Measurements from ENCODE around the gene ZNF846. TPM values are rescaled to one million over a fixed set of nuclear protein-coding genes. Genes with fewer than 3 reads are reported as not detected.
"Not testable (repeated sequence)": the region's sequence is repeated elsewhere in the genome, so short reads cannot be mapped to it uniquely, and the experiment has no call there.

Gene ZNF846
- total RNA-seq, 1 experiment from 2014 or later: 11.2 TPM

- TF ChIP-seq ZNF532 (CRISPR knock-in tag; IDR thresholded peaks at IDR 0.05; ENCODE audit: borderline replicate concordance) (no peak), NR1H2 (CRISPR knock-in tag; IDR thresholded peaks at IDR 0.05) (no peak), ETV6 (CRISPR knock-in tag; IDR thresholded peaks at IDR 0.05) (no peak), JAZF1 (CRISPR knock-in tag; IDR thresholded peaks at IDR 0.05) (no peak), NR2C2 (CRISPR knock-in tag; IDR thresholded peaks at IDR 0.05) (no peak)
- TF ChIP-seq, protein P1, sequence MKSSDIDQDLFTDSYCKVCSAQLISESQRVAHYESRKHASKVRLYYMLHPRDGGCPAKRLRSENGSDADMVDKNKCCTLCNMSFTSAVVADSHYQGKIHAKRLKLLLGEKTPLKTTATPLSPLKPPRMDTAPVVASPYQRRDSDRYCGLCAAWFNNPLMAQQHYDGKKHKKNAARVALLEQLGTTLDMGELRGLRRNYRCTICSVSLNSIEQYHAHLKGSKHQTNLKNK (CRISPR knock-in tag; IDR thresholded peaks at IDR 0.05): no peak
Measured at GRCh38 chr19:9727644-9728043, 40.9 kb downstream of the ZNF846 start (continued).

DNA sequence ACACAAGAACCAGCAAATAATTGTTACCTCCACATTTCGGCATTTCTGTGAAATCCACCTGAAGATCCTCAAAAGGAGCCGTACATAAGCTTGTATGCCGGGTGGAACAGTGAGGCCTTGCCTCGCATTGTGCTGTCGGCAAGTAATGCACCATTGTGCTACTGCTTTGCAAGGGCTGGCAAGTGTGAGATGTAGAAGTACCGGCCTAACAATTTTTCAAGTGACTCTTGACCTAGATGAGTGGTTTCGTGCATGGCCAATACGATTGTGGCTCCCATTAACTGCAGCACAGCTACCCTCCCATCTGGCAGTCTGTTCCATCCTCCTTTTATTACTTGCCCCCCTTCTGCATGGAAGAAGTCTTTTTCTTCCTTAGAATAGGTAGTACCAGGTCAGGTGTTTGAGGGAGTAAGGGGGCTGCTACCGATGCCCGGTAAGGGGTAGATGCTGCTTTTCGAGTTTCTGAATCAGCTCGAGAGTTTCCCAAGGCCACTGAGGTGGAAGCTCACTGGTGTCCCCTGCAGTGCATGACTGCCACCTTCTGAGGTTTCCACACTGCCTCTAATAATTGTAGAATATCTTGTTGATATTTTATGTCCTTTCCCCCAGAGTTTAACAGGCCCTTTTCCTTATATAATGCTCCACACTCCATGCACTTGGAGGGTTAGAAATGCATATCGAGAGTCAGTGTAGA is 42.9 kb downstream of the ZNF846 start:
- peaks cover 37% of the 10 kb centered on the region for H3K9me3 Mint-ChIP-seq
- ATAC-seq; H3K27me3 Mint-ChIP-seq (ENCODE audit: low read depth); H3K4me3 Mint-ChIP-seq; POLR2A ChIA-PET; DNase-seq (ENCODE audit: low spot score); H3K27ac Mint-ChIP-seq: not testable (repeated sequence)
- peaks cover 15% of the 10 kb centered on the region for H3K36me3 Mint-ChIP-seq
- peaks cover 23% of the 10 kb centered on the region for H3K4me1 Mint-ChIP-seq
- CTCF ChIA-PET: interaction anchor here (0.6 to 1.1 kb wide), 3 partner anchors 65 to 102 kb away, joined by 3 to 4 read pairs (median 3); no protein-coding TSS in a partner anchor

- Mint-ChIP-seq H3K27ac (no peak overlapping the region), H3K4me1 (peaks cover 30% of the 10 kb centered on the region), H3K27me3 (ENCODE audit: low read depth) (peaks cover 6% of the 10 kb centered on the region; the same call in 1 of the 2 replicates), H3K9me3 (peaks cover 32% of the 10 kb centered on the region), H3K36me3 (peaks cover 15% of the 10 kb centered on the region), H3K4me3 (no peak overlapping the region)
- CTCF ChIA-PET: interaction anchor here (1.1 kb wide), 1 partner anchor 1030 kb away, joined by 4 read pairs; no protein-coding TSS in a partner anchor
- no peak for ATAC-seq
- POLR2A ChIA-PET: no interaction called here
- DNase-seq (ENCODE audit: low spot score): no peak
- TF ChIP-seq NFATC4 (CRISPR knock-in tag; IDR thresholded peaks at IDR 0.05) (no peak), ZNF671 (CRISPR knock-in tag; IDR thresholded peaks at IDR 0.05) (no peak), ZNF512 (CRISPR knock-in tag; IDR thresholded peaks at IDR 0.05; ENCODE audit: borderline replicate concordance) (no peak), SP1 (CRISPR knock-in tag; conservative IDR thresholded peaks at IDR 0.05) (no peak), ESRRA (CRISPR knock-in tag; IDR thresholded peaks at IDR 0.05; ENCODE audit: borderline replicate concordance) (no peak), KAT7 (CRISPR knock-in tag; IDR thresholded peaks at IDR 0.05; ENCODE audit: borderline replicate concordance) (no peak), ZNF425 (CRISPR knock-in tag; conservative IDR thresholded peaks at IDR 0.05) (no peak), TCF7 (CRISPR knock-in tag; IDR thresholded peaks at IDR 0.05; ENCODE audit: low read depth) (no peak), ZNF263 (CRISPR knock-in tag; IDR thresholded peaks at IDR 0.05; ENCODE audit: low read depth) (no peak), ELF4 (CRISPR knock-in tag; IDR thresholded peaks at IDR 0.05; ENCODE audit: low read depth) (no peak), CTCF (IDR thresholded peaks at IDR 0.05) (no peak), SMAD3 (CRISPR knock-in tag; IDR thresholded peaks at IDR 0.05; ENCODE audit: borderline replicate concordance) (no peak), ZNF138 (CRISPR knock-in tag; conservative IDR thresholded peaks at IDR 0.05) (no peak), FOXP1 (CRISPR knock-in tag; IDR thresholded peaks at IDR 0.05; ENCODE audit: borderline replicate concordance) (no peak)
- TF ChIP-seq, protein P1 (CRISPR knock-in tag; IDR thresholded peaks at IDR 0.05): no peak
- TF ChIP-seq, protein P2, sequence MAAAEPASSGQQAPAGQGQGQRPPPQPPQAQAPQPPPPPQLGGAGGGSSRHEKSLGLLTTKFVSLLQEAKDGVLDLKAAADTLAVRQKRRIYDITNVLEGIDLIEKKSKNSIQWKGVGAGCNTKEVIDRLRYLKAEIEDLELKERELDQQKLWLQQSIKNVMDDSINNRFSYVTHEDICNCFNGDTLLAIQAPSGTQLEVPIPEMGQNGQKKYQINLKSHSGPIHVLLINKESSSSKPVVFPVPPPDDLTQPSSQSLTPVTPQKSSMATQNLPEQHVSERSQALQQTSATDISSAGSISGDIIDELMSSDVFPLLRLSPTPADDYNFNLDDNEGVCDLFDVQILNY (CRISPR knock-in tag; IDR thresholded peaks at IDR 0.05): no peak
Measured at GRCh38 chr19:9724157-9724556, 44.4 kb downstream of the ZNF846 start.

All from WTC11 (cell line).